CD1c-positive myeloid dendritic cell (primary cell): ENCODE results near the gene CCR7.
"Not testable (repeated sequence)": the region's sequence is repeated elsewhere in the genome, so short reads cannot be mapped to it uniquely, and the experiment has no call there.

Source experiments
- DNase-seq: peaks from one replicate; pipeline ENCODE4 v3.0.0-alpha.2; 2016; ENCODE audit errors: extremely low spot score

The CCR7 gene

GRCh38 chr17:40597556-40598300 lies 32.5 kb upstream of the CCR7 start:
- no peak for DNase-seq

- no peak for DNase-seq
These were observed 31.9 kb upstream of the CCR7 start for GRCh38 chr17:40597156-40597555.

GRCh38 chr17:40596261-40596919 lies 31.1 kb upstream of the CCR7 start:
- peak; percentile 40 for DNase-seq

GRCh38 chr17:40590742-40591141 lies 25.5 kb upstream of the CCR7 start:
- no peak for DNase-seq

- no peak for DNase-seq
These were observed 23.3 kb upstream of the CCR7 start for GRCh38 chr17:40588552-40588951.

GRCh38 chr17:40586264-40586663 lies 21.0 kb upstream of the CCR7 start:
- DNase-seq, result not testable (repeated sequence)

GRCh38 chr17:40584950-40585349 lies 19.7 kb upstream of the CCR7 start:
- not testable (repeated sequence) for DNase-seq

- peak; percentile 38 for DNase-seq
These were observed 17.1 kb upstream of the CCR7 start for GRCh38 chr17:40582328-40582901.

- no peak for DNase-seq
These were observed 14.9 kb upstream of the CCR7 start for GRCh38 chr17:40580140-40580539.

- no peak for DNase-seq
These were observed 14.2 kb upstream of the CCR7 start for GRCh38 chr17:40579471-40579870.

- no peak for DNase-seq
These were observed 12.4 kb upstream of the CCR7 start for GRCh38 chr17:40577611-40578065.

GRCh38 chr17:40576113-40576740 lies 11.0 kb upstream of the CCR7 start:
- DNase-seq, result no peak

- DNase-seq, result no peak
These were observed 9.0 kb upstream of the CCR7 start for GRCh38 chr17:40574292-40574691.

GRCh38 chr17:40572245-40572993 lies 7.1 kb upstream of the CCR7 start:
- peak; percentile 38 for DNase-seq

- no peak for DNase-seq
These were observed 3.0 kb upstream of the CCR7 start for GRCh38 chr17:40568074-40568836.

GRCh38 chr17:40567377-40567776 lies 2.1 kb upstream of the CCR7 start:
- no peak for DNase-seq

- DNase-seq, result no peak
These were observed 617 bp upstream of the CCR7 start for GRCh38 chr17:40565769-40566409.

- no peak for DNase-seq
These were observed 933 bp downstream of the CCR7 start for GRCh38 chr17:40564195-40564882.

- DNase-seq, result no peak
These were observed 1.8 kb downstream of the CCR7 start for GRCh38 chr17:40563220-40564052.
